BJ (cell line): ENCODE measurements around the gene PNPLA8. TPM values are rescaled to one million over a fixed set of nuclear protein-coding genes. Genes with fewer than 3 reads are reported as not detected.
"Not testable (repeated sequence)": the region's sequence is repeated elsewhere in the genome, so short reads cannot be mapped to it uniquely, and the experiment has no call there.

Source experiments
- CTCF ChIA-PET: fragments of 350-600 bp; formaldehyde crosslinking; extraction: SDS; loops from one replicate; lab custom pipeline; 2021; ENCODE audit warnings: antibody characterized with exemption, inconsistent platforms; lab: Yijun Ruan, JAX
- POLR2A ChIA-PET: fragments of 300-600 bp; sonication (Branson Sonifier 250); formaldehyde crosslinking; extraction: SDS; loops from one replicate; lab custom pipeline; 2021; ENCODE audit warnings: antibody characterized with exemption; lab: Charles Lee
- DNase-seq: peaks from one replicate; pipeline ENCODE4 v3.0.0-alpha.2; 2011; ENCODE audit warnings: low read depth
- H3K27me3 ChIP-seq: 2 replicates; pipeline ENCODE4 v1.6.0; 2011; ENCODE audit warnings: low read length; ENCODE audit not compliant: control insufficient read depth, insufficient read depth
- H3K36me3 ChIP-seq: 2 replicates; pipeline ENCODE4 v1.5.1; 2011; ENCODE audit warnings: low read length; ENCODE audit not compliant: control insufficient read depth, insufficient read depth
- H3K4me3 ChIP-seq: 2 replicates; pipeline ENCODE4 v1.5.1; 2011; ENCODE audit warnings: low read depth, mild to moderate bottlenecking, control low read depth, low read length
- polyA plus RNA-seq: library from polyadenylated mRNA; depleted of rRNA; stranded (reverse); fragments of >200 nt; gene quantifications from 2 replicates; pipeline ENCODE4 v1.2.3, GENCODE V29; 2011
- TF ChIP-seq, protein P1 (sequence below): IDR thresholded peaks from 2 replicates; pipeline ENCODE4 v1.5.1; 2011; ENCODE audit warnings: low read depth, mild to moderate bottlenecking, control low read depth, inconsistent platforms, low read length, moderate library complexity; ENCODE audit not compliant: insufficient read depth

The PNPLA8 gene
- polyA plus RNA-seq, 1 experiment = 7.8 TPM

DNA sequence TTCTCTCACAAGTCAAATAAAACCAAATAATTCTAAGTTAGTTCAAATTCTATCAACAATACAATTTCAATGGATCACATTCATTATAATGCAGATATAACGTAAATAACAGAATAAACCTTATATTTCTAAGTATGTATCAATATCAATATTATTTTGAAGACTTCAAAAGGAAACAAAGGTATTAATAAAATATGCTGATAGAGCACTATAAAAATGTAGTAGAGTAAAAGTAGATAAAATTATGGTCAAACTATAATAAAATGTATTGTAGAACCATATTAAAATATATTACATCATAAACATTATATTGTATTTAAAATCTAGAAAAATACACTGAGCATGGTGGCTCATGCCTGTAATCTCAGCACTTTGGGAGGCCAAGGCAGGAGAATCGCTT is 46.2 kb downstream of the PNPLA8 start:
- TF ChIP-seq, protein P1, sequence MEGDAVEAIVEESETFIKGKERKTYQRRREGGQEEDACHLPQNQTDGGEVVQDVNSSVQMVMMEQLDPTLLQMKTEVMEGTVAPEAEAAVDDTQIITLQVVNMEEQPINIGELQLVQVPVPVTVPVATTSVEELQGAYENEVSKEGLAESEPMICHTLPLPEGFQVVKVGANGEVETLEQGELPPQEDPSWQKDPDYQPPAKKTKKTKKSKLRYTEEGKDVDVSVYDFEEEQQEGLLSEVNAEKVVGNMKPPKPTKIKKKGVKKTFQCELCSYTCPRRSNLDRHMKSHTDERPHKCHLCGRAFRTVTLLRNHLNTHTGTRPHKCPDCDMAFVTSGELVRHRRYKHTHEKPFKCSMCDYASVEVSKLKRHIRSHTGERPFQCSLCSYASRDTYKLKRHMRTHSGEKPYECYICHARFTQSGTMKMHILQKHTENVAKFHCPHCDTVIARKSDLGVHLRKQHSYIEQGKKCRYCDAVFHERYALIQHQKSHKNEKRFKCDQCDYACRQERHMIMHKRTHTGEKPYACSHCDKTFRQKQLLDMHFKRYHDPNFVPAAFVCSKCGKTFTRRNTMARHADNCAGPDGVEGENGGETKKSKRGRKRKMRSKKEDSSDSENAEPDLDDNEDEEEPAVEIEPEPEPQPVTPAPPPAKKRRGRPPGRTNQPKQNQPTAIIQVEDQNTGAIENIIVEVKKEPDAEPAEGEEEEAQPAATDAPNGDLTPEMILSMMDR = no peak
- H3K4me3 ChIP-seq = no peak overlapping the region
- no peaks in the 10 kb centered on the region for H3K27me3 ChIP-seq
- DNase-seq = no peak
- POLR2A ChIA-PET = interaction anchor here (0.5 kb wide), 1 partner anchor 123 kb away, joined by 5 read pairs; no protein-coding TSS in a partner anchor
- CTCF ChIA-PET = interaction anchor here (0.6 to 1.4 kb wide), 3 partner anchors 17 to 19 kb away, joined by 3 read pairs; no protein-coding TSS in a partner anchor
- 0 out of 2 replicates have a peak, but pooled peaks cover 1% of the 10 kb centered on the region for H3K36me3 ChIP-seq

- Histone ChIP-seq H3K4me3 (no peak overlapping the region), H3K27me3 (no peaks in the 10 kb centered on the region), H3K36me3 (0 out of 2 replicates have a peak, but pooled peaks cover 1% of the 10 kb centered on the region)
- ChIA-PET CTCF (interaction anchor here (0.8 to 1.4 kb wide), 2 partner anchors 18 to 20 kb away, joined by 3 read pairs; no protein-coding TSS in a partner anchor), POLR2A (no interaction called here)
- TF ChIP-seq, protein P1 = no peak
- no peak for DNase-seq
These were observed 46.8 kb downstream of the PNPLA8 start for GRCh38 chr7:108479118-108479517.

DNA sequence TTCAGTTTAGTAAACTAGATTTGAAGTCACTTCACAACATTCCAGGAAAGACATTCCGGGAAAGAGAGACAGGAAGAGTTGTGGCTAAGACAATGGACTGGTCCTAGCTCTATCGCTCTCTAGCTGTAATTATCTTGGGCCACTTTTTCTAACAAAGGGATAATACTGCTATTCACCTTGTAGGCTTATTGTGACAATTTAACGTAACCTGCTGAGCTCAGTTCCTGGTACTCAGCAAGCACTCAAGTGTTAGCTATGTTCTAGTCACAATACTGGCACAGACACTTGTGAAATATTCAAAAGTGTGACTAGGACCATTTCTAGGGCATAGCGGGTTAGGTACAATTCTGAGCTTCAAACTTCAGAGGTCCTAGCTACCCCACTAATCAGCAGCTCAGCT is 57.7 kb downstream of the PNPLA8 start:
- Histone ChIP-seq H3K27me3 (no peaks in the 10 kb centered on the region), H3K4me3 (no peak overlapping the region), H3K36me3 (no peaks in the 10 kb centered on the region)
- no peak for DNase-seq
- TF ChIP-seq, protein P1 = no peak
- ChIA-PET CTCF (interaction anchor here (0.6 kb wide), 2 partner anchors 62 to 289 kb away, joined by 3 read pairs; no protein-coding TSS in a partner anchor), POLR2A (no interaction called here)

DNA sequence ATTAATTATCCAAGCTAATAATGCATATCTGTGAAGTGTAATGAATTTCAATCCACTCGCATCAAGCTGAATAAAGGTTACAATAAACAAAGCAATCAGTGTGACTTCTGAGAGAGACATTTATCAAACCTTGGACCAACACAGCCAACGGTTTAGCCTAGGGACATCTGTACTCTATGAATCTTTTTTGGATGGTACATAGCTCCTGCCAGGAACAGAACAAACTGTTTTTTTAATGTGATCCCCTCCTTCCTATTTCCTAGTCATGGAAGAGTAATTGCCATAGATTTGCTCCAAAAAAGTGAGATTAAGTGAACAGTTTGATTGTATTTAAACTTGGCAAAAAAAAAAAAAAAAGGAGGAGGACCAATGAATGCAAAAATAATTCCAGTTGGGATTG is 58.5 kb downstream of the PNPLA8 start:
- ChIA-PET CTCF (interaction anchor here (0.6 to 1.2 kb wide), 2 partner anchors 10 to 50 kb away, joined by 4 read pairs; no protein-coding TSS in a partner anchor), POLR2A (no interaction called here)
- Histone ChIP-seq H3K36me3 (no peaks in the 10 kb centered on the region), H3K27me3 (no peaks in the 10 kb centered on the region), H3K4me3 (no peak overlapping the region)
- TF ChIP-seq, protein P1 = no peak
- DNase-seq = no peak

DNA sequence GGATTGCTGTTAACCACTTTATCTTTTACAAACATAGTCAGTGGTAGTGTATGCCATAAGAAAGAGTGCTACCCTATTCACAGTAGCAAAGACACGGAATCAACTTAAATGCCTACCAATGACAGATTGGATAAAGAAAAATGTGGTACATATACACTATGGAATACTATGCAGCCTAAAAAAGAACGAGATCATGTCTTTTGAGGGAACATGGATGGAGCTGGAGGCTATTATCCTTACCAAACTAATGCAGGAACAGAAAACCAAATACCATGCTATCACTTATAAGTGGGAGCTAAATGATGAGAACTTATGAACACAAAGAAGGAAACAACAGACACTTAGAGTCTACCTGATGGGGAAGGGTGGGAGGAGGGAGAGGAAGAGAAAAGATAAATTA is 59.6 kb downstream of the PNPLA8 start:
- POLR2A ChIA-PET, H3K27me3 ChIP-seq, H3K4me3 ChIP-seq, DNase-seq, H3K36me3 ChIP-seq: not testable (repeated sequence)
- CTCF ChIA-PET = interaction anchor here (0.9 to 1.2 kb wide), 2 partner anchors 9 to 12 kb away, joined by 3 to 4 read pairs; no protein-coding TSS in a partner anchor
